HG03378 (cell line): ENCODE measurements around the gene MEGF6.

Experiments used
- ATAC-seq: cut with Tn5 transposase; IDR thresholded peaks from one replicate; pipeline ENCODE4 v1.9.1; 2021; ENCODE audit warnings: mild to moderate bottlenecking, moderate library complexity; ENCODE audit not compliant: unreplicated experiment

The MEGF6 gene

DNA sequence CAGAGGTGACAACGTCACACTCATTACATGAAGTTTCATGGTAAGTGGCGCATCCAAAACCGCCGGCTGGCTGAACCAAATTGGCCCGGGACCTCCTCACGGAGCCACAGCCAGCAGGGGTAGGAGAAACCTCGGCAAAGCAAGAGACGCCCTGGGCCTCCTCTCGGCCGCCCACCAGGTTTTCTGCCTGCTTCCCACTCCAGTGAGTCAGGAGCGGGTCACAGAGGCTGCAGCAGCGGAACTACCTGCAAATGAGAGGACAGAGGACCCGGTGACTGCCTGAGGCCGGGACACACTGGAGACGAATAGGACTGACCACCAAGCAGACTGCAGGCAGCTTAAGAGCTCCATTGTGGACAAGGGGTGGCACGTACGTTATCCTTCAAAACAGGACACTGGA, 55.0 kb downstream of the MEGF6 start:
- ATAC-seq = no peak

DNA sequence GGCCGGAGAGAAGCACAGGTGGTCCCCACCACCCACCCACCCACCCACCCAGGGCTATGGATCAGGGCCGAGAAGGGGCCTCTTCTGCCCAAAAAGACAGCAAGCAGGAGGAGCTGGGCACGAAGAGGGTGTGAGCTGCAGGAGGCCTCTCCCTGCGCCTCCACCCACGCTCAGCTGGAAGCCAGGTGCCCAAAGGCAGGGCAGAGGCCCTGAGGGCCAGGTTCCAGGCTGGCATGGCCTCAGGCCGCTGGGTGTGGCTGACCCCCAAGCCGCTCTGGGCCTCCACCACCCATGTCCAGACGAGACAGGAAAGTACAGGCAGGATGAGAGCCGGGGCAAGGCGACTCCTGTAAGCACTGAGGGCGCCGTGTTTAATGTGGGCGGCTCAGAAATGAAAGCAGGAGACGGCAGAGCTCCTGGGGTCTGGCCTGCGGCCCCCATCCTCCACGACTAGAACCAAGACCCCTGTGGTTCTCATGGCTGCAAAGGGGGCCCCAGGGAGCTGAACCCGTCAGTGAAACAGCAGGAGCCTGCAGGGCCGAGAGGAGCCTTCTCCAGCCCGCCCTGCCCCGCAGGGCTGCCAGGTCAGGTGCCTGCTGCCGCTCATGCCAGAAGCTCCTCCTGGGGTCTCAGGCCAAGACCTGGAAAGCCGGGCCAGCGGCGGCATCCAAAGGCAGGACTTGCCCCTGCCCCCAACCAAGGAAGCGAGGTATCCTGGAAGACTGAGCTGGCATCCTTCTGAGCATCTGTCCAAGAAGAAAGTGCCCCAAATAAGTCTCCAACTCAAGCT, 56.0 kb downstream of the MEGF6 start:
- ATAC-seq = no peak

DNA sequence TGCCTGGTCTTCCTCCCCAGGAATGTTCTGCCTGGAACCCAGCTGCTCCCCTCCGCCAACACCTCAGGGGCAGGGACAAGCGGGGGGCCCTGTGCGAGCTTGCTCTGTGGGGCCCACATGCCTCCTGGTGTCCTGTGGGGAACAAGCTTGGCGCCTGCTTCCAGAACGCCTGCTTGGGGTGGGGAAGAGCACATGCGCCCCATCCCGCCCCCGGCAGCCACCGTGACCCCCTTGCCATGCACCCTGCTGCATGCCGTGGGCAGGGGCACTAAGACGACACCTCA, 57.4 kb downstream of the MEGF6 start:
- no peak for ATAC-seq

DNA sequence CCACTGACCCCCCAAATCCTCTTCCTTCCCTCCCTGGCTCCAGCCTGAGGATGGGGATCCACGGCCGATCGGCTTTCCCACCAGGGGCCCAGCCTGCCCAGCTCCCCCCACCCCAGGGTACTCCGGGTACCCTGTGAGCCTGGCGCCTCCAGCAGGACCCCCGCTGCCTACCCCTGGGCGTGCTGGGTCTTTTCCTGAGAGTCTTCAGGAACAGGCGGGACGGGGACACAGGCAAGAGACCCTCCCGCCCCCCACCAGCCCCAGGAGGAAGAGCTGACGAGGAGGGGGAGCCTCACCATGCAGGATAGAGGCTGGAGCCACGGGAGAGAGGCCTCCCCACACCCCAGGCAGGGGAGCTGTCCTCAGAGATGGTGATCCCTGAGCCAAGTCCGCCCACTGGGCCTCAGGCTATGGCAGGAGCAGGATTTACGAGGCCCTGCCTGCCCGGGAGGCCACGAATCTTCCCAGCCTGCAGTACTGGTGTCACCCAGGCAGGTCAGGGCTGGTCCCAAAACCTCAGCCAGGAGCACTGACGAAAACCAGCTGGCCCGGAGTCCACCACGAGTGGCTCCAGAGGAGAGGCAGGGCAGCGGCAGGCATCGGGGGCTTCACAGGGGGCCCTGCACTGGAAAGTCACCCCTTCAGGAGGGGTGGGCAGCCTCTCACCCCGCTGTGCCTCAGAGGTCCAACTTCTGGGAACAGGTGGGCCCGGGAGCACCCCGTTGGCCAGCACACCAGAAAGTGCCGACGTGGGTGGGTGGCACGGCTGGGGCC, 58.0 kb downstream of the MEGF6 start:
- no peak for ATAC-seq

DNA sequence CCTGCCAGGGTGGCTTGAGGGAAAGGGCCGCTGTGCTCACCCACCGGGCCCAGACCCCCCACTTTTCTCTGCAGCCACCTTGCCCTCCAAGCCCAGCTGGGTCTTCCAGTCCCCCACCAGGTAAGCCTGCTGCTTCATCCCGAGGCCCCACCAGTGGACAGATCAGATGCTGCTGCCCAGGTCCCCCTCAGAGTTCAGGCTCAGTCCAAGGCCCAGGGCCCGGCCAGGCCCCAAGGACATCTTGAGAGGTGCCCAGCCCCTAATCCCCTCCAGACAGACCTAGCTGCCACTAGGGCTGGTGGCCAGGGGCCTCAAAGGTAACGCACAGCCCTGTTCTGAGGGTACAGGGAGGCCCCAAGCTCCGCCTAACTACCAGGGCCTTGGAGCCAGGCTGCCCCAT, 58.6 kb downstream of the MEGF6 start:
- ATAC-seq = no peak

DNA sequence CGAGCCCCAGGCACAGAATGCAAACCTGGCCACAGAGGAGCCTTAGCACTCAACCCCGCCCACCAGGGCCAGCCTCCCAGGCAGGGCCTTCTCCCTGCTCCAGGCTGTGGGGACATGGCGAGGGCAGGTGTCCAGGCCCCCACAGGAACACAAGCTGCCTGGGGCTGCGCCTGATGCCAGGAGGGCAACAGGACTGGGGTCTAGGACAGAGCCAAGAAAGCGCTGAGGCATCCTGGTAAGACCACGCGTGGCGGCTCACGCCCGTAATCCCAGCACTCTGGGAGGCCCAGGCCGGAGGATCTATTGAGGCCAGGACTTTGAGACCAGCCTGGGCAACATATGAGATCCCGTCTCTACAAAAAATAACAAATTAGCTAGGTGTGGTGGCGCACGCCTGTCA, 59.1 kb downstream of the MEGF6 start:
- ATAC-seq = no peak

DNA sequence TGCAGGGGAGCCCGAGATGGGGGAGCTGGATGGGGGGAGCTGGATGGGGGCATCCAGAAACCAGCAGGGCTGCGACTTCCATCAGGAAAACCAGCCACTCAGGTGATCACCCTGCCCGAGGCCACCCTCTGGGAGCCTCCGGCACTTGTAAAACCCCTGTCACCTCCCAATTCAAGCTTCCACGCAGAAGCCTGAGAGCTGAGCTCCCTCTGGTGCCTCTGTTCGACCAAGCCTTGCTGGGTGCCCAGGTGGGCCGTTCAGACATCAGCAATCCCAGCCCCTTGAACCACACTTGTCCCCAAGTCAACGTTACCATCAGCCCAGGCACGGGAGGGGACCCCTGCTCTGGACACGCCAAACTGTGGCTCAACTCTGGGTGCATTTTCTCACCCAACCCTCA, 59.6 kb downstream of the MEGF6 start:
- no peak for ATAC-seq

DNA sequence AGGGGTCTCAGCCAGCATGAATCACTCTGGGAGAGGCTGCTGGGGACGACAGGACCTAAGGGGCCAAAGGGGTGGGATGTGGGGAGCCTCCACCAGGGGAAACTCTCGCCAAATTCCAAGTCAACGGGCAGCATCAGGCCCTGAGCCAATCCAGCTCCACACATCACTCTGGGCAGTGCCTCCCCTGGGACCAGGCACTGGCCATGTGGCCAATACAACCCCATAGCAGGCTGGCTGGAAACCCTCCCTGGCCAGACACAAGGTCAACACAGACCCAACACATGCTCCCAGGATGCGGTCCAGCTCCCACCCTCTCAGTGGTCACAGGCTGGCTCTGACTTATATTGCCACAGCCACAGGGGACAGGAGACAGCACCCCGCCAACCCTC, 60.0 kb downstream of the MEGF6 start:
- ATAC-seq = no peak

DNA sequence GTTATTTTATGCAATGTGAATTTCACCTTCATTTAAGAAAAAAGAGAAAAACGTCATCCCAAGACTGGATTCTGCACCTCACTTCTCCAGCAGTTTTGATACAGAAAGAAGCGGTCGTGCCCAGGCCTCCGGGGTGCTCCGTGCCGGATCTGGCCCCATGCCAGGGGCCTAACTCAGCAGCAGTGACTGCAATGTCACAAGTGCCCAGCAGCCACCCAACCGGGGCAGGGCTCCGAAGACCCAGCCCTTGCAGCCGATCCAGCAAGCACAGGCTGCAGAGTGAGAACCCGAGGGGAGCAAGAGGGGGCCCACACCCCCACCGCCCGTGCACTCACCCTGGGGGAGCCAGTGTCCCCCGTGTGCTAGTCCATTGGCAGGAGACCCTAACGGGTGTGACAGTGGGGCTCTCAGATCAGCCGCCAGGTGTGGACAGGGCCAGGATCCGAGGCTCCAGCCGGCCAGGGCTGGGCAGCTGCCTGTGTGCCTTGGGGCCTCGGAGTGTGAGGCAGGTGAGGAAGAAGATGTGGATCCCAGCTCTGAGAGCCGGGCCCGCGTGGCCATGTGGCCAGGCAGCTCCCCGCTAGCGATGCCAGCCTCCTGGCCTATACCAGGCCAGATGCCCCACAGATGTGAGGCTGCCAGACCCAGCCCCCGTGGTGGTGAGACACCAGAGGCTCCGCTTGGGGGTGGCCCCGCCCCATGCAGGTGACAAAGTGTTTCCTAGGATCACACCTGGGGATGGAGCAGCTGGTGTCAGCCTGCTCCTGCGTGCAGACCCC, 60.6 kb downstream of the MEGF6 start:
- ATAC-seq = no peak

DNA sequence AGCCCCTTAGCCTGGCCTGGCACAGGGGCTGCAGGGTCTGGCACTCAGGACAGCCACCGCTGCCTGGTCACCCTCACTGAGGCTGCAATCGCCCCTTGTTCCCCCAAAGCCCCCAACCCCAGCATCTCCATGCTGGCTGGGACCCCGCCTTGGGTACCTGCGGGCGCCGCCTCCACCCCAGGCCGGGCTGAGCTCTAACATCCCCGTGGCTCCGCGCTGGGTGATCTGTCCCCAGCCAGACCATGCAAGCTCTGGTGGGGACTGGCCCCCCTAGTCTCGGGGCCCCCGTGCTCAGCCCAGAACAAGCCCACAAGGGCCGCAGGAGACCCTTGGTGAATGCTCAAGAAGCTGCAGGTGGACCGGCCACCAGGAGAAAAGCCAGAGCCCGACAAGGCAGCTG, 62.4 kb downstream of the MEGF6 start:
- ATAC-seq = no peak

DNA sequence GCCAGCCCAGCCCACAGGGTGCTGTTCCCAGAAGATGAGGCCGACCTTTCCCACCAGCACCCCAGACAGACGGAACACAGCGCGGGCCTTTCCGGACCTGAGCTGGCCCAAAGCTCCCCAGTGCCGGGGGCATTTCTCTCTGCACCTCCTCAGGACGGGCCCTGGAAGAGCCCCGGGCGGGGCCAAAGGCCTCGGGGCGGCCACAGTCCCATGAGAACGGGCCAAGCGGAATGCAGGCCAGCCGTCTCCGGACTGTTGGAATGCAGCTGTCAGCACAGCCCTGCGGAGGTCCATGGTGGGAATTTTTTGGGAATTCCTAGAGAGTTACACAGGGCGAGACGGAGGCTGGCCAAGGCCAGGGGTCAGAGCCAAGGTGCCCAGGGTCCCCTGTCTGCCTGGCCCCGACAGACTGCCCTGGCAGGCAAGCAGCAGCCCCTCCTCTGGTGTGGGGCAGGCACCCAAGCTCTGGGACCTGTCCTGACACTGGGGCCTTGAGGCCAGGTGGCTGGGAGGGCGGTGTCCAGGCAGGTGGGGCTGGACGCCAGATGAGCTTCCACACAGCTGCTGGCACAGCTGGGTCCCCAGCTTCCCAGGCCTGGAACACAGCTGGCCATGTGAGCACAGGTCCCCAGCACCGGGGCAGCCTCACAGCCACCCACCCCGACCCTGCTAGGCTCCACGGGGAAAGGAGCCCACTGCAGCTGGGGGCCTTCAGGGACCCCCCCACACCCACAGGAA, 63.0 kb downstream of the MEGF6 start:
- no peak for ATAC-seq

DNA sequence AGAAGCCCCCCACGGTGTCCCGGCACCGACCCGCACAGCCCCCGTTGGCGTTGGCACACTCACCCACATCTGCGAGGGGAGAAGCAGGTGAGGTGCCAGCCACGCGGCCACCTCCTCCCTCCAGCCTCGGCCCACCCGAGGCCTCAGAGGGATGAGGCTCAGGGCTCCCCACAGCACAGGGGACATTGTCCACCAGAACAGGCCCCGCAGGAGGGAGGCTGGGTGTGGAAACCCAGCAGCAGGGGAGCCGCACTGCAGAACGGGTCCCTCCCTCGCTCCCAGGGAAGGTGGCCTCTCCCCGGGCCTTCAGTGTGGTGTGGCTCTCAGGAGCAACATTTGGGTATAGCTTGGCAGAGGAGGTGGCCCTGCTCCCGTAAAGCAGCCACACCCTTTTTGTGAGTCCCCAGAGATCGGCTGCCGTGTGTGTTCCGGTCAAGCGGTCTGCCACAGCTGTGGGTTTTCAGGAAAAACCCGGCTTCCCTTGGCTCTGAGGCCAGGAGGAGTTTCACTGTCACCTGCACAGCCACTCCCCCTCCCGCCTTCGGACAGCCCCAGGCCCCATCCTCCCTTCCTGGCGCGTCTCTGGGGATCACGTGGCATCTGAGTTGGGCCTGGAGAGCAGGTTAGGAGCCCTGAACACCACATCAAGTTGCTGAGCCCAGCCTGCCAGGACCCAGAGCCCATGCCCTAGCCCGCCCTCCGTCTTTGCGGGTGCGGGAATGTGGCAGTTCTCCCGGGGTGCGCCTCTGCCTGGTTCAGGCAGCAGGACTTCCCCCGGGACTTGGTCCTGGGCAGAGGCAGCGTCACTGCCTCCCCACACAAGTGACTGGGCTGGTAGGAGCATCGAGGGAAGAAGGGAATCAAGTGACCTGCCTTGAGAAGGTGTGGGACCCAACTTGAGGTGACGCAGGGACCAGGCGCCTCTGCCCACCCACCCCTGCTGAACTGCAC, 64.0 kb downstream of the MEGF6 start:
- ATAC-seq = no peak

DNA sequence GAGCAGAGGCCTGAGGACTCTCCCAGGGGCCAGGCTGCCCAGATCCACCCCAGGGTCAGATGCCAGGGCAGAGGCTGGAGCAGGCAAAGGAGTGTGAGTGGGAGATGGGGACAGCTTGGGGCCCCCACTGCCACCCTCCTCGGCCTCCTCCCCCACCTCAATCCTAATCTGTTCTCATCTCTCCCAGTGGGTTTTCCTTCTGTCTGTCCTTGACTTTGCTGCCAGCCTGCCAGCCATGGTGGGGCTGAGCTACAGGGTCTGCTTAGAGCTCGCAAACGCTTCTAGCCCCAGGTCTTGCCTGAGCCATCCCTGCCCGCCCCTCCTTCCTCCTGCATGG, 65.3 kb downstream of the MEGF6 start:
- no peak for ATAC-seq

DNA sequence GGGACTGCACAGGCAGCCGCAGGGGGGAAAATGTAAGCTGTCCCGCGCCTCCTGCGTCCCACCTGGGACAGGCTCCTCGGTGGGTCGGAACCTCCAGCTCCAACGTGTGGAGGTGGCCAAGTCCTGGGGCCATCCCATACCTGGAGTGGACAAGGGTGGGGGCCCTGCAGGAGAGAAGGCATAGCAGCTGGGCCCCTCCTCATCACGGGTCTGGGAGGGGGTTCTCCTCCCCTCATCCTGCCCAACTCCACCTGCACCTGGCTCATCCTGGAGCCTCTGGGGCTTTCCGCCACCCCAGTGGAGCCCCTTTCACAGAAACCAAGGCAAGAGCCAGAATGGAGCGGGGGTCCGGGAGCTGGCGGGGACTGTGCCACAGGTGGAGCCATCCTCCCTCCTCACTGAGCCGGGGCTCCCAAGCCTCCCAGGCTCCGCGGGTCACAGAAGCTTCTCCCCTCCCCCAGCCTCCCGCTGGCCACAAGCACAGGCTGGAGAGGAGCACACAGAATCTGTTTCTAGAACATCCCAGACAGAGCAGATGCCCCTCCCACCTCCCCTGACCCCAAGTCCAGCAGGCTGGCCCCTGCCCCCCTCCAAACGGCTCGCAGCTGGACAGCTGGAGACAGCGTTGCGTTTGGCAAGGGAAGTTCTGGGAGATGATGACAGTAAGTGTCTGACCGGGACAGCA, 65.8 kb downstream of the MEGF6 start:
- ATAC-seq = no peak

DNA sequence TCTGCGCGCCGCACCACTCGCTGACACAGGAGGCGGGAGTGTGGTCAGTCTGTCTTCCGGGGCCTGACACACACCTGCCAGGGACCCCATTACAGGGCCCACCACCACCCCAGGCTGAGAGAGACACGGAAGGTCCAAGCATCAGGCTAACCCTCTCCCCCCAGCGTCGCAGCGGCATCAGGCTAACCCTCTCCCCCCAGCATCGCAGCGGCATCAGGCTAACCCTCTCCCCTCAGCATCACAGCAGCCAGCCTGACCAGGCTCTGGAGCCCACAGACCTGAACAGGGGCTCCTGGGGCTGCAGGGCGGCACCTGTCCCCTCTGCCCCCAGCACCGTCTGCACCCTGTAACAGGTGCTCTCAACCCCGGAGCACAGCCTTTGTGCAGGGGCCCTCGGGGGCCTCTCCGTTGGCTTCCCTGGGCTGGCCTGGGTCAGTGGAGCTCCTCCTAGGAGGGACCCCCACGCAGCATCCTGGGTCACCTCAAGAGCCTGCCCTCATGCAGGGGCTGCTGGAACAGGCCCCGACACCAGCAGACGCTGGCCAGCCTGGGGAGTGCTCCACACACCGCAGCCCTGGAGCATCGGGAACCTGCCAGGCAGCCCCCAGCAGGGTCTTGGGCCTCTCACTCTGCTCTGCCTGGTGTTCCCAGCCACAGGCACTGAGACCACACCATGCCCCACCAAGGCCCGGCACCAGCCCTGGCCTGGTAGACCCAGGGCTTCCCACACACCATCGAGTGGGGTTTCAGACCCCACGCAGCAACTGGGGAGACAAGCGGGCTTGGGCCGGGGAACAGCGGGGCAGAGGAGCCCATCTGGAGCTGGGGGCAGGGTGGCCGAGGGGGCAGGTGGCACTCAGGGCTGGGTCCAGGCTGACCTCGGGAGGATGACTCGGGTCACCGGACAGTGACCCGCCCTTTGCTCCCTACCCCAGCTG, 67.0 kb downstream of the MEGF6 start:
- no peak for ATAC-seq

DNA sequence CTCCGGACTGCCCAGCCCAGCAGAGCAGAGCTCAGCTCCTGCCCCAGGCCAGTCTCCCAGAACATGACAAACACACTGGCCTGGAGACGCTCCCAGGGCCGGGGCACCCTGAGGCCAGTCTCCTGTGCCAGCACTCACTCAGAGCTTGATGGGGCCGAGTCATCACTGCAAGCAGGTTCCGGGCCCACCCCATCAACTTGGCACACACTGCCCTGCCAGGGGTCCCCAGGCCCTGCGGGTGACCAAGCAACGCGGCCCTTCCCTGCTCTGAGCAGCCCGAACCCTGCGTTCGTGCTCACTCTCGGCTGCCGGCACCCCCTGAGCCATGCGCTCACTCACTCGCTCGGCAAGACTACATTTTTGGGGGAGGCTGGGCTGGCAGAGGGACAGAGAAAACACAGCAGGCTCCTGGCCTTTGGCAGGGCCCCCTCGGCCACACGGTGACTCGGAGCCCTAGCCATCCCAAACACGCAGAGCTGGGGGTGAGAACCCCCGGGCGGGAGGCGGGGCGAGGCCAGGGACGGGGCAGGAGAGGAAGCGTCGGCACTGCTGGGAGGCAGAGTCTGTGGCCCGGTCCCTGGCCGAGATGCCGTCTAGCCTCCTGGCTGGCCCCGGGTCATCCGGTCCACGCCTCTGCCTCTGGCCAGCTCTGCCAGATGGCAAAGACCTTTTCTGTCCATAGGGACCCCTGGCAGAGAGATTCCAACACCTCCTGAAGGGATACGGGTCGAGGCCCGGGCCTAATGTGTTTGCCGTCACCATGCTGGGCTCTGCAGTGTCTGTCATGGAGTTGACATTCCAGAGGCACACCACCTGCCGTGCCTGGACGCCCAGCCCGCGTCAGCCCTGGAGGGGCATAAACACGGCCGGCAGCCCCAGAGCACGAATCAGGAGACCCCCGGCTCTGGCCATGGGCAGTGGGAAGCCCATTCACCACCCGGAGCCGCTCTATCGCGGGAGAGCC, 68.0 kb downstream of the MEGF6 start:
- ATAC-seq = no peak

DNA sequence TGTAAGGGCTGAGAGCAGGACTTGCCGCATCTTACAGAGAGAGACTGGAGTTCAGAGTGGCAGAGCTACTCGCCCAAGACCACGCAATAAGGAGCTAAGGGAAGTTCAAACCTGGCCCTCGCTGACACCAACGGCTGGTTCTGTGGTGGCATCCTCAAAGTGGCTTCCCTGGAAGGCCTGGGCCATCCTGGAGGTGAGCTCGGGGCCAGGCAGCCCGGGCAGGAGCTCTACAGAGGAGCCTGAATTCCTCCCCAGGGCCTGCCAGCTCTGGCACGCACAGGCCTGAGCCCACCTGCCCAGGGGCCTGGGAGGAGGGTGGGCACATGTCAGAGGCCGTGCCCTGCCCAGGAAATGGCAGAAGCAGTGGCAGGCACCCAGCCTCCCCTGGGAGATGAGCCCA, 68.6 kb downstream of the MEGF6 start:
- no peak for ATAC-seq
